Neutrophil (primary cell): Measurements from ENCODE around the gene MYH13.

Source experiments
- H3K27ac ChIP-seq: fragments of 200-600 bp; sonication (generic); 2 replicates; pipeline ENCODE4 v1.5.1; 2016; ENCODE audit warnings: mild to moderate bottlenecking, moderate library complexity
- H3K27me3 ChIP-seq: fragments of 200-600 bp; sonication (generic); 2 replicates; pipeline ENCODE4 v1.6.0; 2016; ENCODE audit warnings: mild to moderate bottlenecking
- H3K36me3 ChIP-seq: fragments of 200-600 bp; sonication (generic); 2 replicates; pipeline ENCODE4 v1.5.1; 2017
- H3K4me1 ChIP-seq, 2 experiments: fragments of 200-600 bp in 1 of 2; sonication (generic) in 1 of 2; 1 replicate in 1 of 2; 2 replicates in 1 of 2; pipeline versions ENCODE4 v1.5.1 to v1.6.1; 2013 to 2016; ENCODE audit warnings: low read depth in 1 of 2, low read length in 1 of 2, mild to moderate bottlenecking in 1 of 2, moderate library complexity in 1 of 2; ENCODE audit not compliant: control insufficient read depth in 1 of 2, insufficient read depth in 1 of 2
- H3K4me3 ChIP-seq, 2 experiments: fragments of 200-600 bp in 1 of 2; sonication (generic) in 1 of 2; 1 replicate in 1 of 2; 2 replicates in 1 of 2; pipeline ENCODE4 v1.5.1; 2013 to 2016; ENCODE audit warnings: low read depth in 1 of 2, low read length in 1 of 2, mild to moderate bottlenecking in 1 of 2, moderate library complexity in 1 of 2
- H3K9me3 ChIP-seq: fragments of 200-600 bp; sonication (generic); 2 replicates; pipeline ENCODE4 v1.5.1; 2016
- CTCF ChIP-seq: fragments of 200-600 bp; sonication (generic); IDR thresholded peaks from 2 replicates; pipeline ENCODE4 v1.5.1; 2016; ENCODE audit warnings: antibody characterized with exemption

Gene MYH13

GRCh38 chr17:10313037-10313672 is 59.7 kb downstream of the MYH13 start:
- Histone ChIP-seq H3K36me3 (no peaks in the 10 kb centered on the region), H3K4me3 (no peak overlapping the region), H3K27me3 (peaks cover 17% of the 10 kb centered on the region), H3K9me3 (no peaks in the 10 kb centered on the region), H3K4me1 (no peaks in the 10 kb centered on the region), H3K27ac (no peak overlapping the region)
- no peak for TF ChIP-seq CTCF

GRCh38 chr17:10311131-10311530 is 61.7 kb downstream of the MYH13 start:
- H3K4me3 ChIP-seq = no peak overlapping the region
- no peaks in the 10 kb centered on the region for H3K9me3 ChIP-seq
- no peaks in the 10 kb centered on the region for H3K4me1 ChIP-seq
- no peak overlapping the region for H3K27ac ChIP-seq
- no peaks in the 10 kb centered on the region for H3K36me3 ChIP-seq
- no peak for TF ChIP-seq CTCF
- H3K27me3 ChIP-seq = peaks cover 17% of the 10 kb centered on the region

GRCh38 chr17:10309003-10309974 is 63.5 kb downstream of the MYH13 start:
- Histone ChIP-seq H3K4me1 (no peaks in the 10 kb centered on the region), H3K27me3 (peaks cover 11% of the 10 kb centered on the region), H3K36me3 (no peaks in the 10 kb centered on the region), H3K9me3 (no peaks in the 10 kb centered on the region), H3K27ac (no peak overlapping the region), H3K4me3 (no peak overlapping the region)
- TF ChIP-seq CTCF = no peak

- no peak overlapping the region for H3K4me3 ChIP-seq
- no peaks in the 10 kb centered on the region for H3K36me3 ChIP-seq
- H3K27me3 ChIP-seq = peaks cover 3% of the 10 kb centered on the region
- TF ChIP-seq CTCF = no peak
- no peaks in the 10 kb centered on the region for H3K9me3 ChIP-seq
- H3K4me1 ChIP-seq = no peaks in the 10 kb centered on the region
- no peak overlapping the region for H3K27ac ChIP-seq
These were observed 66.2 kb downstream of the MYH13 start for GRCh38 chr17:10306585-10306984.

GRCh38 chr17:10305398-10305797 is 67.4 kb downstream of the MYH13 start:
- no peak for TF ChIP-seq CTCF
- H3K4me3 ChIP-seq = no peak overlapping the region
- H3K4me1 ChIP-seq = no peaks in the 10 kb centered on the region
- H3K27ac ChIP-seq = no peak overlapping the region
- no peaks in the 10 kb centered on the region for H3K27me3 ChIP-seq
- H3K36me3 ChIP-seq = no peaks in the 10 kb centered on the region
- no peaks in the 10 kb centered on the region for H3K9me3 ChIP-seq
